GM12891 (cell line): ENCODE results near the gene LSM2.

ENCODE experiments used
- DNase-seq: peaks from one replicate; pipeline ENCODE4 v3.0.0; 2011; ENCODE audit warnings: low spot score; ENCODE audit not compliant: insufficient read length
- FAIRE-seq: peaks from 2 replicates; lab custom pipeline; 2011; peaks lifted over from hg19 to GRCh38; lab: Jason Lieb, UNC
- PAX5 ChIP-seq: IDR thresholded peaks from 2 replicates; pipeline ENCODE4 v1.6.1; 2011; ENCODE audit warnings: low read length, moderate library complexity, mild to moderate bottlenecking; ENCODE audit not compliant: insufficient read depth, severe bottlenecking
- POLR2A ChIP-seq: IDR thresholded peaks from 2 replicates; pipeline ENCODE4 v1.6.1; 2011; ENCODE audit warnings: low read depth, low read length, control low read depth
- POLR2AphosphoS5 ChIP-seq: IDR thresholded peaks from 2 replicates; pipeline ENCODE4 v1.6.1; 2011; ENCODE audit warnings: low read depth, low read length, control low read depth
- POU2F2 ChIP-seq: IDR thresholded peaks from 2 replicates; pipeline ENCODE4 v1.6.1; 2011; ENCODE audit warnings: low read depth, mild to moderate bottlenecking, control low read depth, low read length, moderate library complexity
- SPI1 ChIP-seq: IDR thresholded peaks from 2 replicates; pipeline ENCODE4 v1.6.1; 2011; ENCODE audit warnings: low read depth, low read length, control low read depth
- TAF1 ChIP-seq: IDR thresholded peaks from 2 replicates; pipeline ENCODE4 v1.6.1; 2011; ENCODE audit warnings: low read depth, low read length, control low read depth

LSM2 gene

DNA sequence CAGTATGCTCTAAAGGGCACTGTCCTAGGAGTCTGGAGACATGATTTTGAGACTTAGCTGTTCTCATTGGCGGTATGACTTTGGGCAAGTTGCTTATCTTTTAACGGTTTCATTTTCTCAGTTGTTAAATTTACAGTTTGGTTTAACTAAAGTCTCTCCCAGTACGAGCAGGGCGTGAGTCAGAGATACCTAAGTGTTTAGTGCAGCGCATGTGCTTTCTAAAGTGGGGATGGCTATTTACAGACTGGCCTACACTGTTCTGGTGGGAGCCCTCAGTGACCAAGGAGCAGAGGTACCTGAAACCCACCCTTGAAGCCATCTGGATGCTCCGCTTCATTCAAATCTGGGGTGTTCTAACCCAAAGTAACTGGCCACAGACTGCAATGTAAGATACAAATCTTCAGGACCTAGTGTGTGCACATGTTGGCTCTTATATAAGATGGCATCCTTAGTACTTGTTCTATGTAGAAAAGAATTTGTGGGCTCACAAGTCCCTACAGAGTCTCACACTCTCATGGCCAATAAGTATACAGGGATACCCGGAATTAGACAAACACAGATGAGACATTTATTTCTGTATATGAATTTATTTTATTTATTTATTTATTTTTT is 56.2 kb downstream of the LSM2 start:
- TF ChIP-seq PAX5, result no peak
- no peak for TF ChIP-seq POU2F2
- no peak for TF ChIP-seq POLR2A
- no peak for TF ChIP-seq POLR2AphosphoS5
- TF ChIP-seq TAF1, result no peak
- TF ChIP-seq SPI1, result no peak
- no peak for DNase-seq
- no peak for FAIRE-seq

DNA sequence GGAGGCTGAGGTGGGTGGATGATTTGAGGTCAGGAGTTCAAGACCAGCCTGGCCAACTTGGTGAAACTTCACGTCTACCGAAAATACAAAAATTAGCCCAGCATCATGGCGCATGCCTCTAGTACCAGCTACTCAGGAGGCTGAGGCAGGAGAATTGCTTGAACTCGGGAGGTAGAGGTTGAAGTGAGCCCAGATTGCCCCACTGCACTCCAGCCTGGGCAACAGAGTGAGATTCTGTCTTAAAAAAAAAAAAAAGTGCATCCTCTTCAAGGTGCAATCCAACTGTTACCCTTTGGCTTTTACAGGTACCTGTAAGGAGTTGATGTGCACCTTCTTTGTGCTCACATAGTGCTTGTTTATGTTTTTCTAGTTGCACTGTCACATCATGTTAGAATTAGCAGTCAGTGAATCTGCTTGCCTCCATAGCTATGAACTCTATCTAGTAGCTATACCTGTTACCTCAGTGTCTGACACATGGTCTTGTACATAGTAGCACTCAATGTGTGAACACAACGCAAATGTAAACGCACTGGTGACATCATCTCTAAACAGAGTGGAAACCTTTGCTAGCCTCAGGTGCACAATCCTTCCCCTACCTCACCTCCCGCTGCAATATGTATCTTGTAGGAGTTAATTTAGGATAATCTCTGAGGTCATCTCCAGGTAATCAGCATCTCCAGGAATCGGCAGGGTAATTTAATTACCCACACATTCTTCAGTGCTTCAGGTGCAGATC is 57.3 kb downstream of the LSM2 start:
- no peak for DNase-seq
- no peak for TF ChIP-seq POLR2A

More for the DNA sequence above, 57.3 kb downstream of the LSM2 start:
- no peak for FAIRE-seq
